ENCODE measurements around the gene AKAP8. TPM values are rescaled to one million over a fixed set of nuclear protein-coding genes. Genes with fewer than 3 reads are reported as not detected.
"Not testable (repeated sequence)": the region's sequence is repeated elsewhere in the genome, so short reads cannot be mapped to it uniquely, and the experiment has no call there.

AKAP8 gene
- total RNA-seq, 1 donor from 2014 or later = 24.0 TPM

DNA sequence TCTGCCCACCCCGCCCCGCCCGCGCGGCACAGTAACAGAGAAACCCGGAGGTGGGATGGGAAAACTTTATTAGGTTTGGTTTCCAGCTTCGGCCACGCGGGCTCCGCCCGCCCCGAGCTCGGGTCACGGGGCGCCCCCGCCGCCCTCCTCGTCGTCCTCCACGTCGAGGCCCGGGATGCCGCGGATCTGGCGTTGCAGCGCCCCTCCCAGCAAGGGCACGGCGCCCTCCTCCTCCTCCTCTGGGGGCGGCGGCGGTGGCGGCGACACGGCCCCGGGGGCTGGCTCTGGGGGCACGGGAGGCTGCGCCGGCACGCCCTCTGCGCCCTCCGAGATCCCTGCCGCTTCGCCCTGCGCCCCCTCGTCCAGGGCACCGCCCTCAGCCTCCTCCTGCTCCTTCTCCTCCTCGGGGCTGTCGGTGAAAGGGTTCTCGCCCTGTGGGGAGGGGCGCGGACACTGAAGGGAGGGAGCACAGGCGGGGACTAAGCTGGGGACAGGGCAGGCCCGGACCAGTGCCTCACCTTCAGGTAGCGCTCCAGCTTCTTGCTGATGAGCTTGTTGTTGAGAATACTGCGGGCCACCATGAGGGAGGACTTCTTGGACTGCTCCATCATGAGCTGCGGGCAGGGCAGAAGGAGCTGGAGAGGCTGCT is 536 bp upstream of the AKAP8 start:
- intact Hi-C loops (cut with micrococcal nuclease) = no loop called here
- DNase-seq (no peak), ATAC-seq (peak; percentile 11)

DNA sequence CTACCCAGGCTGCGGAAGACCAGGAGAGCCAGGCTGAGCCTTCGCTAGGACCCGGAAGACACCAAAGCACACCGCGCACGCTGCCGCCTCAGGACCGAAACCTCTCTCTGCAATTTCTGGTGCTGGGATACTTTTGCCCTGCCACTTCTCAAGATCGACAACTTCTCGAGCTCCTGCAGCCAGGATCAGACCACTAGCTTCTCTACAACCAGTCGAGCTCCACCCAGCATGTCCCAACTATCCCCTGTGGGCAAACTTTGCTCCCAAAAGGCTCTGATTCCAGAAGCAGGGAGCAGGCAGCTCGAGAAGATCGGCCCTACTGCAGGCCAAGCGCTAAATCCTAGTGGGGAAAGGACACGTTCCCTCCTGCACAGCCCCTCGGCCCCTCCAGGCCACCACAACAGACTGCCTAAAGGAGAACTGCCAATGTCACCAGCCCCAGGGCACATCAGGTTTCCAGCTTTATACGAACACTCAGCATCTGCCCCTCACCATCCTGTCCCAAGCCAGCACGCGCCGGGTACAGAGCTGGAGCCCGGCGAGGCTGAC is 979 bp downstream of the AKAP8 start:
- intact Hi-C loops (cut with micrococcal nuclease) = no loop called here
- DNase-seq (peak; percentile 65), ATAC-seq (peak; percentile 6)

DNA sequence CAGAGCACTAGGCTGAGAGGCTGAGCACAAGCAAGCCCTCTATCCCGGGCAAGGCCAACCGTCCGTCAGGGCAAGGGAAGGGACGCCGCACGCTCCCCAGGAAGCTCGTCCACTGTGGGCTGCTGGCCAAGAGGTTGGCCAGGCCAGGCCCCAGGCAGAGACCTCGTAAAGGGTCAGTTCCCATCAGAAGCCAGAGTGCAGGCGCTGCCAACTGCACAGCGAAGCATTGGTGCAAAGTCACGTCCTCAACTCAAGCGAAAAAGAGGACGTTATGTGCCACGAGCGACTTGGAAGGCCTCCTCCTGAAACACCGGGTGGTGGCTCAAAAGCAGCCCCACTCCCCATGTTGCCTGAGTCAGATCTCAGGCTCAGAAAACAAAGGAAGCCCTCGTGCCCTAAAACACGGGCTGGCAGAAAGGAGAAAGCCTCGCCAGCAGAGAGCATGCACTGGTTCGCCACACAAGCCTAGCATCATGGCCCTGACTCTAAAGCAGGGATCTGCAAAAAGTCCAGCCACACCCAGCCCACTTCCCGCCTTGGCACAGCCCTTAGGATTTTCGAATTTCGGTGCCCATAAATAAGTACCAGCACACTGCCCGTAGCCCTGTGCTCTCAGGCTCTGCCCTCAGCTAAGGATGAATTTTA is 4.7 kb downstream of the AKAP8 start:
- intact Hi-C loops (cut with micrococcal nuclease) = no loop called here
- DNase-seq (peak; percentile 88), ATAC-seq (peak; percentile 43)

DNA sequence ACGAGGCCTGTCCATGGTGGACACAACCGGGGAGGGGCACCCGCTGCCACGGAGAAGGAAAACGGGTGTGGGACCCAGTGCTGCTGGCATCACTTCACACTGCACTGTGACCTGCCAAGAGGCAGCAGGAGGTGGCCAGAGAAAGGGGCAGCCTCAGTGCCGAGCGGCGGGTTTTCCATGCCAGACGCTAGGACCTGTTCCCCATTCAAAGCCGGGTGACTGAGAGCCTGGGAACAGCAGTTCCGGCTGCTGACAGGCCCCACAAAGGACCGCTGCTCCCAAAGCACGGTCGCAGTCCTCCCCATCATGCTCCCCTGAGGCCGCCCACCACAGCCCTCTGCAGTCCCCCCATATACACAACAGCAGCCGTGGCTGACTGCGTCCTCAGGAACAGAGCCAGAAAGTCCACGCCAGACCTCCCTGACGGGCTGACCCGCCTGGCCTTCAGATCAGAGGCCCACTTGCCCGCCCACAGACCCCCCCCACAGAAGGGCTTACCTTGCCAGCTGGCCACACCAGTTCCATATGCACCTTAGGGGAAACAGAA is 5.4 kb downstream of the AKAP8 start:
- DNase-seq = peak; percentile 36
- peak; percentile 1 for ATAC-seq
- intact Hi-C loops (cut with micrococcal nuclease) = no loop called here

DNA sequence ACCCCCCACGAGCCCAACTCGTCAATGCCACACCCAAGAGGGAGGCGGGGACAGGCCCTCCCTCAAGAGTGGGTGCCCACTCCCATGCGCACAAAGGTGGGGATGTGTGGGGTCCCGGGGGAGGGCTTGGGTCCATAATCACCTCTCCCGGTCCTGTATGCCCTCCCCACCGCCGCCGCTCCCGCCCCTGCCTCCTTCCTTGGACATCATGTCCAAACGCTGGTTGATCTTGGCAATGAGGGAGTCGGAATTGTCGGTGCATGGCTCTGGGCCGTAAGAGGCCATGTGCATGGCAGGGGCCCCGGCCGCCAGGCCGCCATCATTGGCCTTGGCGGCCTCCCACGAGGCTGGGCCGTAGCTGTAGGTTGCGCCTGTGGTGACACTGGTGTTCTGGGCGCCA is 5.9 kb downstream of the AKAP8 start:
- ATAC-seq (no peak), DNase-seq (peak; percentile 31)
- intact Hi-C loops (cut with micrococcal nuclease) = no loop called here

DNA sequence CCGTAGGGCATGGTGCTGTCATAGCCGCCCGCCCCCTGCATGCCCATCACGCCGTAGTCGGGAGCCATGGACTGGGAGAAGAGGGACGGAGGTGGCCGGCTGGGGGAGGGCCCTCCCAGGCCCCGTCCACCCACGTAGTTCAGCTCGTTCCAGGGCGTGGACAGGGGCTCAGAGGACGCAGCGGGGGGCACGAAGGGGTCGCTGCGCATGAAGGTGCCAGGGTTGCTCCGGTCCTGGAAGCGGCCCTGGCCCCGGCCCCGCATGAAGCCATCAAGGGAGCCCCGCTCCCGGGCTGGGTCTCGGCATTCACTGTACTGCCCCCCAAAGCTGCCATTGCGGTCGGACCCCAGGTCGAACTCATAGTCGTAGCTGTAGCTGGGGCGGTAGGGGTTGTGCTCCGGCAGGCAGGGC is 6.7 kb downstream of the AKAP8 start:
- intact Hi-C loops (cut with micrococcal nuclease) = no loop called here
- ATAC-seq (no peak), DNase-seq (peak; percentile 32)

DNA sequence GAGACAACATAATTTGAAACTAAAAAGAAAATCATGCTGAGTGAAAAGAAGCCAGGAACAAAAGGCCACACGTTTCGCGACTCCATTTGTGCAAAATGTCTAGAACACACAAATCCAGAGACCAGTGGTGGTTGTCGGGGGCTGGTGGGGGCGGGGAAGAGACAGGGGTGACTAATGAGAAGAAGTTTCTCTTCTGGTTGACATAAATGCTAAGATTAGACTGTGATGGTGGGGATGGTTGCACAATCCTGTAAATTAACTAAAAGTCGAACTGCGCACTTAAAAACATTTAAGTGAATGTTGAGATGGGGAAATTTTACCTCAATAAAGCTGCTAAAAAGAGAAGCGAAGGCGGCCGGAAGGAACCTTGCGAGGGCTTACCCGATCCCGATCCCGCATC is 7.1 kb downstream of the AKAP8 start:
- no peak for ATAC-seq
- intact Hi-C loops (cut with micrococcal nuclease) = no loop called here
- DNase-seq = no peak

DNA sequence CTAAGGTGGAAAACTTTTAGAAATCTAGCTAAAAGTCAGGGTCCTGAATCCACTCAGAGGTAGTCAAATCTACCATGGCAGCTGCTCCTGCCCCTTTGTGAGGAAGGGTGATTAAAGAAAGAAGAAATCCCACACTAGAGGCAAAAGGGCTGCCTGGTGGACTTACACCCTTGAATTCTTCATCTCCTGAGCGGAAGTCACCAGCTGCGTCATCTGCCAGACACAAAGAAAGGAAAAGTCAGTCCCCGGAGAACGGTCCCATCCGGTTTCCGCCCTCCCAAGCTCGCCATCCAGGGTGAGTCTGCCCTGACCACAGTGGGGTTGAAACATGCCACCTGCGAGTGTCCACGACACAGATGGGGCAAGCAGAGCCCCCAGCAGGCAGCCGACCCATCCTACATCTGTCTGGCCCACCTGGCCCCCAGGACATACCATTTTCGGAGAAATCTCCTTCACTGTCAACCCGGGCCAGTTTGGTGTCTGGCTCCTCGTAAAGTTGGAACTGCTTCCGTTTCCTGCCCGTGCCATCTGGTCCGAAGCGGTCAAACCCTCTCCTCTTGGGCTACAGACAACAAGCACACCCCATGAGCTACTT is 7.7 kb downstream of the AKAP8 start:
- intact Hi-C loops (cut with micrococcal nuclease) = no loop called here
- DNase-seq = peak; percentile 16
- ATAC-seq = no peak

DNA sequence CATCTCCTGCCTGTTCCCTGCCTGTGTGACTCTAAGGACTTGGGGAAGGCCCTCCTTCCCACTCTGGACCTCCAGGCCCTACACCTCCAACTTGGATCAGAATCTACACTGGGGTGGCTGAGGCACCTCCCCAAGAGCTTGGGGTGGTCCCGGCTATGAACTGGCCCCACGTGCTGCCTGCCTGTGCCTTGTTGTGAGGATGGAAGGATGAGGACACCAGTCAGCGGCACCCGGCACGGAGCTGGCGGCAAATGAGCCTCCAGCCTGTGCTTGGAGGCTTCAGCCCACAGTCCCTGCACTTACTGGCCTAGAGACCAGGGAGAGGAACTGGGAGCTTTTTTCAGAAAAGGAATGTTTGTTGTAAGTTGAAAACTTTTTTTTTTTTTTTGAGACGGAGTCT is 8.5 kb downstream of the AKAP8 start:
- peak; percentile 8 for DNase-seq
- no peak for ATAC-seq
- intact Hi-C loops (cut with micrococcal nuclease) = no loop called here

DNA sequence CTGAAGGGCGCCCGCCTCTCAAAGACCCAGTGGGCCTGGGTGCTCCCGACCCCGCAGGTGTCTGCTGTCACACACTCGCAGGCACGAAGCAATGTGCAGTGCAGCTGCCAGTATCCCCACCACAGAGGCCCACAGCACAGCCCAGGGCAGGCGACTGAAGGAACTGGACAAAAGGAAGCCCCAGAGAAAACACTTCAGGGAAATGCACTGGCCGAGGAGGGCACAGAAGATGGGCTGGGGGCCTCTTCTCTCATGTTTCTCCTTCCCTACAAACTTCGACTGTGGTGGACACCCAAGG is 10.0 kb downstream of the AKAP8 start:
- DNase-seq (peak; percentile 22), ATAC-seq (no peak)
- intact Hi-C loops (cut with micrococcal nuclease) = no loop called here

DNA sequence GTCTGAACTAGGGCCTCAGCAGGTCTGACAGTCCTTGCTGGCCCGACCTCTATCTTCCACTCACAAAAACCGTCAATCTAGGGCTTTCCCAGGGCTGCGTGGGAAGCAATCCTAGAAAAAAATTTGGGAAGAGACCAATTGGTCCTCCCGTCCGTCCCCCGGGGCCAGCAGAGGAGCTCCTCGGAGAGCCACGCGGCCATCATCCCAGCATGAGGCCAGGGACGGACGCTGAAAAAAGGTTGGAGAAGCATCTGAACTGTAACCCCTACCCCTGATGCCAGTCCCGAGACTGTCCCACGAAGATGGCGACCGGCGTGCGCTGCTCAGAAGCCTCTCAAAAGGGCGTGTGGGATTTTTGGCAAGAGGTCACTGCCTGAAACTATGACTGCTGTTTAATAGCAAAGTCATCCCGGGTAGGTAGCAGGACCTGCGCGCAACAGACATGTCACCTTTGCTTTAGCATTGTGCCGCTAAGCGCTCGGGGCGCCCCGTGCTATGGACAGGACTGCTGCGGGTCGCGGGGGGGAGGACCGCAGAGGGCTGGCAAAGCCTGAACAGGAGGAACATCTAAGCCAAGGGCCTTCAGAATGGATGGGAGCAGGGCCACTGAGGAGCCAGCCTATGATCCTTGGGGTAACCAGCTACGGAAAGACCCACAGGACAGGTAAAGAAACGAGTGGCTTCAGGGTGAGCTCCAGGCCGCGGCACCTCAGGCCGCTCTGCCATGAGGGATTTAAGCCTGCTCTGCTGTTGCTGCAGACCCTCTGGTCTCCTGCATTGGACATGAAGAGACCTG is 10.6 kb downstream of the AKAP8 start:
- peak; percentile 5 for ATAC-seq

DNA sequence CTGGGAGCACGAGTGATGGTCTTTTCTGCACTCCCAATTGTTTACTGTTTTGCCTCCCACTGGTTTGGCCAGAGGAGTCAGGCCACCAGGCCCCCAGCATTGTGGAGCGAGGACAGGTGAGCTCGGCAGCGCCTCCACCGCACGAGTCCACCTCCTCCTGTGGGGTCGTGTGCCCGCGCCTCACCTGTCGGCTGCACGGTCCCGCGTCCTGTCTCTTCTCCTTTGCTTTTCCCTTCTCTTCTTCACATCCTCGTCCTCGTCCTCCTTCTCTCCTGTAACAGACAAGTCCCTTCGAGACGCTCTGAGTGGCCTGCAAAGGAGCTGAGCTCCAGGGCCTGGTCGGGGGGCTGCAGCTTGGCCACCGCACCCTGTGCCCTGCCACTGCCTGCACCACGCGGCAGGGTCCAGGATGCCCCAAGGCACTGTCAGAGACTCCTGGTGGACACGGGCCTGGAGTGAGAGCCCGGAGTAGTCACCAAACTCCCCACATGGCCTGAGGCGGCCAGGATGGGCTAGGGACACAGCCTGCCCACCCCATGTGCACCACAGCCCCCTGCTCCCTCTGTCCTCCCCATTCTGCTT is 11.4 kb downstream of the AKAP8 start:
- intact Hi-C loops (cut with micrococcal nuclease) = no loop called here

More for the DNA sequence above, 10.6 kb downstream of the AKAP8 start:
- peak; percentile 27 for DNase-seq
- intact Hi-C loops (cut with micrococcal nuclease) = no loop called here

DNA sequence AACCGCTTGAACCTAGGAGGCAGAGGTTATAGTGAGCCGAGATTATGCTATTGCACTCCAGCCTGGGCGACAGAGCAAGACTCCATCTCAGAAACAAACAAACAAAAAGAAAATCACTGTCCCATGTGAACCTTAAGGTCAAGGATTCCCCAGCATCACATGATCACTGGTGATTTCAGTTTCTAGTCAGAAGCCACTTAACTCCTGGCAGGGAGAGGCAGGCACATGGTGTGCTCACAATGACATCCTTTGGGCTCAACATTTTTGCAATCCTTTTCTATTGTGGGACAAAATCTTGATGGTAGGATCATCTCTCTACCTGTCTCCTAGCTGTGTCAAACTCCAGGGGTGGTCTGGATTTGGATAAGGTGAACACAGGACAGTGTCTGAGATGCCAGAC is 12.1 kb downstream of the AKAP8 start:
- peak; percentile 37 for DNase-seq
- ATAC-seq = peak; percentile 82
- intact Hi-C loops (cut with micrococcal nuclease) = no loop called here

More for the DNA sequence above, 11.4 kb downstream of the AKAP8 start:
- ATAC-seq (peak; percentile 3), DNase-seq (peak; percentile 31)

DNA sequence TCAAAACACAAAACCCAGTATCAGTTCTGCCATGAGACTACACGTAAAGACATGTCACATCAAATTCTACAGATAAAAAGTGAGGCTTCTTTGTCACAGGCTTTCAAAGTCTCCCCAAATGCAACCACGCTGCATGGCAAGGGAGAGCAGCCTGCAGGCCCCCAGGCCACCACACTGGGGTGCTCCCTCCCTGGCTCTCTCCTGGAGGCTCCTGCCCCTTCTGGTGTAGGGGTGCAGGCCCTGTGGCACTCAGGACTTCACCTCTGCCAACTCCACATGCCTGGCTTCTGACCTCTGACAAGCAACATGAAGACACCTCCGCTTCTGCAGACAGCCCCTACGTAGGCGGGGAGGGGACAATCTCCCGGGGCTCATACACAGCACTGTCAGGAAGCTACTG is 14.3 kb downstream of the AKAP8 start:
- intact Hi-C loops (cut with micrococcal nuclease) = no loop called here
- ATAC-seq = no peak
- DNase-seq = peak; percentile 22

DNA sequence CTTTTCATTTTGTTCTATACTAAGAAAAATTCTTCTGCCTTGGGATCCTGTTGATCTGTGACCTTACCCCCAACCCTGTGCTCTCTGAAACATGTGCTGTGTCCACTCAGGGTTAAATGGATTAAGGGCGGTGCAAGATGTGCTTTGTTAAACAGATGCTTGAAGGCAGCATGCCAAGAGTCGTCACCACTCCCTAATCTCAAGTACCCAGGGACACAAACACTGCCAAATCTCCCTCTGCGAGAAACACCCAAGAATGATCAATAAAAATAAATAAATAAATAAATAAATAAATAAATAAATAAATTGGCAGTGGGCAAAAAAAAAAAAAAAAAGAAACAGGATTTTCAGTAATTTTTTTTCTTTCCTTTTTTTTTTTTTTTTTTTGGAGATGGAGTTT is 15.8 kb downstream of the AKAP8 start:
- intact Hi-C loops (cut with micrococcal nuclease); ATAC-seq: not testable (repeated sequence)
- DNase-seq = peak; percentile 28

DNA sequence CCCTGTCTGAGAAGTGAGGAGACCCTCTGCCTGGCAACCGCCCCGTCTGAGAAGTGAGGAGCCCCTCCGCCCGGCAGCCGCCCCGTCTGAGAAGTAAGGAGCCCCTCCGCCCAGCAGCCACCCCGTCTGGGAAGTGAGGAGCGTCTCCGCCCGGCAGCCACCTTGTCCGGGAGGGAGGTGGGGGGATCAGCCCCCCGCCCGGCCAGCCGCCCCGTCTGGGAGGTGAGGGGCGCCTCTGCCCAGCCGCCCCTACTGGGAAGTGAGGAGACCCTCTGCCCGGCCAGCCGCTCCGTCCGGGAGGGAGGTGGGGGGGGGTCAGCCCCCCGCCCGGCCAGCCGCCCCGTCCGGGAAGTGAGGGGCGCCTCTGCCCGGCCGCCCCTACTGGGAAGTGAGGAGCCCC is 16.5 kb downstream of the AKAP8 start:
- intact Hi-C loops (cut with micrococcal nuclease); ATAC-seq: not testable (repeated sequence)
- peak; percentile 7 for DNase-seq

DNA sequence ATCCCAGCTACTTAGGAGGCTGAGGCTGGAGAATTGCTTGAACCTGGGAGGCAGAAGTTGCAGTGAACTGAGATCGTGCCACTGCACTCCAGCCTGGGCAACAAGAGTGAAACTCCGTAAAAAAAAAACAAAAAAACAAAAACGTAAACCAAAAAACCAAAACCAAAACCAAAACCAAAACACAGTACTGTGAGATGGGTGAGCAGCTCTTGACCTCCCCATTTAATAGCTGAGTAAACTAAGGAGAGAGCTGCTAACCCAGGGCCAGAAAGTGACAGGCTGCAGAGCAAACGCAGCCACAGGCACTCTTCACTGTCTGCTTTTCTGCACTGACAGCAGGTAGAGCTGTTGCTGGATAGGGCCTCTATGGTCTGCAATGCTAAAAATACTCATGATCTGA is 19.6 kb downstream of the AKAP8 start:
- ATAC-seq; intact Hi-C loops (cut with micrococcal nuclease): not testable (repeated sequence)
- peak; percentile 3 for DNase-seq

DNA sequence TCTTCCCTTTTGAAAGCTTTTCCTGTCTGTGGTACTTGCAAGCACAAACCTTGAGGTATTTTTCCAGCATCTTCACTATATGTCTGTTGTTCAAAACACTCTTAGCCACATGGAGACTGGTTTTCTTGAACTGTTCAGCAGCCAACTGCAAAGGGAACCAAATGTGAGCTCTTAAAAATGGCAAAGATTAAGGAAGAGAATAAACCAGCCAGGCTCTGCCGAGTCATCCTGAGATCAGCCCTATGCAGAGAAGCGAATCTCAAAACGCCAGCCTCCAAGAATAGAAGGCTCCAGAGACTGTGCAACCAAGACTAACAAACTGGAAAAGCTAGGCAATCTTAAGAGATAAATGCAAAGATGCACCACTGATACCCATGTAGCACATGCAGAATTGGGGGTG is 20.7 kb downstream of the AKAP8 start:
- intact Hi-C loops (cut with micrococcal nuclease) = no loop called here
- ATAC-seq (no peak), DNase-seq (no peak)

DNA sequence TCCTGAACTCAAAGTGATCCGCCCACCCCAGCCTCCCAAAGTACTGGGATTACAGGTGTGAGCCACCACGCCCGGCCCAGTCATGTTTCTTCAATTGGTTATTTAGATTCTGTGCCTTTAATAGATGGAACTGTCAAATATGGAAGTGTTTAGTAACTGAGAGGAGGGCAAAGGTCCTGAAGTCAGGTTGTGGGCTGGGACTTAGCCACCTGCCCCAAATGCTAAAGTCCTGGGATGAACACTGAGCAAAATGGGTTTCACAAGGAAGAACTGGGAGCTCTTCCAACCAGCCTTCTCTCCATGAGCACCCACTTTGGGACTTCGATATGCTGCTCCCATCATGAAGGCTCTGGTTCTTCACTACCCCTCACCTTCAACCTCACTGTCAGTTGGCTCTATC is 21.7 kb downstream of the AKAP8 start:
- intact Hi-C loops (cut with micrococcal nuclease) = no loop called here
- DNase-seq (no peak), ATAC-seq (no peak)
